AG09309 (cell line): ENCODE measurements around the gene TMEM132C.

Experiments
- DNase-seq: peaks from one replicate; pipeline ENCODE4 v3.0.0-alpha.2; 2010; ENCODE audit warnings: low read depth
- H3K4me3 ChIP-seq: 2 replicates; pipeline ENCODE4 v1.5.1; 2011; ENCODE audit warnings: mild to moderate bottlenecking, low read depth, low read length, moderate library complexity; ENCODE audit not compliant: control insufficient read depth
- CTCF ChIP-seq: IDR thresholded peaks from 2 replicates; pipeline ENCODE4 v1.5.1; 2011; ENCODE audit warnings: mild to moderate bottlenecking, low read depth, low read length, inconsistent platforms; ENCODE audit not compliant: insufficient read depth, control insufficient read depth; ENCODE audit errors: missing control alignments

The TMEM132C gene

GRCh38 chr12:128667193-128667592, 400.2 kb downstream of the TMEM132C start:
- TF ChIP-seq CTCF: no peak
- DNase-seq: no peak
- H3K4me3 ChIP-seq: no peak overlapping the region

- TF ChIP-seq CTCF: no peak
- DNase-seq: no peak
- no peak overlapping the region for H3K4me3 ChIP-seq
Measured at GRCh38 chr12:128671528-128672042, 404.6 kb downstream of the TMEM132C start.

GRCh38 chr12:128672428-128672827, 405.5 kb downstream of the TMEM132C start:
- TF ChIP-seq CTCF: no peak
- no peak overlapping the region for H3K4me3 ChIP-seq
- no peak for DNase-seq

GRCh38 chr12:128672893-128673292, 405.9 kb downstream of the TMEM132C start:
- DNase-seq: no peak
- no peak for TF ChIP-seq CTCF
- no peak overlapping the region for H3K4me3 ChIP-seq

GRCh38 chr12:128675576-128675975, 408.6 kb downstream of the TMEM132C start:
- TF ChIP-seq CTCF: no peak
- DNase-seq: no peak
- no peak overlapping the region for H3K4me3 ChIP-seq

- DNase-seq: no peak
- no peak for TF ChIP-seq CTCF
Measured at GRCh38 chr12:128680555-128680954, 413.6 kb downstream of the TMEM132C start.

GRCh38 chr12:128682548-128683275, 415.7 kb downstream of the TMEM132C start:
- no peak for TF ChIP-seq CTCF
- DNase-seq: no peak
- no peak overlapping the region for H3K4me3 ChIP-seq

More at GRCh38 chr12:128680555-128680954, 413.6 kb downstream of the TMEM132C start:
- H3K4me3 ChIP-seq: no peak overlapping the region
